GM19043 (cell line): ENCODE measurements around the gene WWP2.
"Not testable (repeated sequence)": the region's sequence is repeated elsewhere in the genome, so short reads cannot be mapped to it uniquely, and the experiment has no call there.

Experiments
- ATAC-seq: cut with Tn5 transposase; IDR thresholded peaks from one replicate; pipeline ENCODE4 v1.9.1; 2021; ENCODE audit warnings: low read depth; ENCODE audit not compliant: unreplicated experiment

WWP2 gene

DNA sequence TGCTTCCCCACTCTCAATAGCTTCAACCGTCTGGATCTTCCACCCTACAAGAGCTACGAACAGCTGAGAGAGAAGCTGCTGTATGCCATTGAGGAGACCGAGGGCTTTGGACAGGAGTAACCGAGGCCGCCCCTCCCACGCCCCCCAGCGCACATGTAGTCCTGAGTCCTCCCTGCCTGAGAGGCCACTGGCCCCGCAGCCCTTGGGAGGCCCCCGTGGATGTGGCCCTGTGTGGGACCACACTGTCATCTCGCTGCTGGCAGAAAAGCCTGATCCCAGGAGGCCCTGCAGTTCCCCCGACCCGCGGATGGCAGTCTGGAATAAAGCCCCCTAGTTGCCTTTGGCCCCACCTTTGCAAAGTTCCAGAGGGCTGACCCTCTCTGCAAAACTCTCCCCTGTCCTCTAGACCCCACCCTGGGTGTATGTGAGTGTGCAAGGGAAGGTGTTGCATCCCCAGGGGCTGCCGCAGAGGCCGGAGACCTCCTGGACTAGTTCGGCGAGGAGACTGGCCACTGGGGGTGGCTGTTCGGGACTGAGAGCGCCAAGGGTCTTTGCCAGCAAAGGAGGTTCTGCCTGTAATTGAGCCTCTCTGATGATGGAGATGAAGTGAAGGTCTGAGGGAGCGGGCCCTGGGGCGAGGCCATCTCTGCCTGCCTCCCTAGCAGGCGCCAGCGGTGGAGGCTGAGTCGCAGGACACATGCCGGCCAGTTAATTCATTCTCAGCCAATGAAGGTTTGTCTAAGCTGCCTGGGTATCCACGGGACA, 177.9 kb downstream of the WWP2 start:
- ATAC-seq: no peak

DNA sequence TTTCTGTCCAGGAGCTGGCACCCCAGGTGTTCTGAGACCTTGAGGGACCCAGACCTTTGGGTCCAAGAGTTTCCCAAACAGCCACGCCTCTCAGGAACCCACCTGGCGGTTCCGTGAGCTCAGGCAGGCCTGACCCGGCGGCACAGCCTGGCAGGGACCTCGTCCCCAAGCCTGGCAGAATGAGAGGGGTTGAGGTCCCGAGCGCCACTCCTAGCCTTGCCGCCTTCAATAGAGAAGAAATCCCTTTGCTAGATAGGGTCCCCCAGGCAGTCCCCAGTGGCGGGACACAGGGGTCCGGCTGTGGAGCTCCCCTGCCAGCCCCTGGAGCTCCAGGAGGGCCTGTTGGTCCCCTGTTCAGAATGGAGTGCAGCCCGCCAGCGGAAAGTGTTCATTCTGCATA, 178.5 kb downstream of the WWP2 start:
- no peak for ATAC-seq

- no peak for ATAC-seq
Observed at GRCh38 chr16:69941251-69942098, 179.3 kb downstream of the WWP2 start.

DNA sequence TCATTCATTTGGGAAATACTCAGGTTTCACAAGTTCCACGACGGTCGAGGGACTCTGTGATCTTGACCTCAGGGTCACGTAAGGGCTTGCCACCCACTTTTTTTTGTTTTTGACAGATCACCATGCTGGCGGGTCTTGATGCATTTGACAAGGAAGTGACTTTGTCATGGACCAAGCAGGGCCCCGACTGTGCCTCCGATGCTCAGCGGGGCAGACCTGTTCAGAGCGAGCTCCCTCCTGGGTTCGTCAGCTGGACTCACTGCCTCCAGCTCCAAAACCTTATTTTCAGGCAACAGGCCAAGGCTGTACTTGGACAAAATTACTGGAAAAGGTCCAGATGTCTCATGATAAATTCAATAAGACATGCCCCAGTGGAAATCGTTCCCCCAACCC, 180.0 kb downstream of the WWP2 start:
- no peak for ATAC-seq

GRCh38 chr16:69942627-69943170, 180.6 kb downstream of the WWP2 start:
- no peak for ATAC-seq

DNA sequence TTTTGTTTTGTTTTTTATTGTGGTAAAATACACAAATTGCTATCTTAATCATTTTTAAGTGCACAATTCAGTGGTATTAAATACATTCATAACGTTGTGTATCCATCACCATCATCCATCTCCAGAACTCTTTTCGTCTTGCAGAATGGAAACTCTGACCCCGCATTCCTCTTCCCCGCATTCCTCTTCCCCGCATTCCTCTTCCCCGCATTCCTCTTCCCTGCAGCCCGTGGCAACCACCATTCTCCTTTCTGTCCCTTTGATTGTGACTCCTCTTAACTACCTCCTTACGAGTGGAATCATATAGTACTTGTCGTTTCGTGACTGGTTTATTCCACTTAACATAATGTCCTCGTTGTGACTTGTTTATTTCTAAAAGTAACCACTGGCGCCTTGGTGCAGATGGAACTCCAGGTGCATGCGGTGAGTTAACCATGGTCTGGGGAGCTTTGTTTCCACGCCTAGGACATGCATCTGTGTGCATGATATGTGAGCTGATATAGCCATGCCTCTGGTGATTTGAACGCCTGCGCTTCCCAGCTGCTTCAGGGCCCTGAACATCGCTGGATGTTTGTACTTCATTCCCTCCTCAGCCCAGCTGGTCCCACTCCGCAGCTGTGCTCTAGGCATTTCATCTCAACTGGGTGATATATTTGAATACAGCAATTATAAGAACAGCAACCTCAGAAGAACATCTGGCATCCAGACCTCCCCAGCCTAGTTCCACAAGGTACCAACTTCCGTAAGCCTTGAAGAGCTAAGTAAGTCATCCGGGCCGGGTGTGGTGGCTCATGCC, 181.3 kb downstream of the WWP2 start:
- ATAC-seq: not testable (repeated sequence)

GRCh38 chr16:69950411-69950810, 188.3 kb downstream of the WWP2 start:
- not testable (repeated sequence) for ATAC-seq

GRCh38 chr16:69951017-69951671, 189.0 kb downstream of the WWP2 start, which contains the start of gene CLEC18A:
Gene CLEC18A (plus strand): TSS chr16:69951334. CDS start chr16:69951367, 33 bp downstream.
- ATAC-seq: not testable (repeated sequence)

- ATAC-seq: not testable (repeated sequence)
Observed at GRCh38 chr16:69951672-69952031, 189.5 kb downstream of the WWP2 start.

DNA sequence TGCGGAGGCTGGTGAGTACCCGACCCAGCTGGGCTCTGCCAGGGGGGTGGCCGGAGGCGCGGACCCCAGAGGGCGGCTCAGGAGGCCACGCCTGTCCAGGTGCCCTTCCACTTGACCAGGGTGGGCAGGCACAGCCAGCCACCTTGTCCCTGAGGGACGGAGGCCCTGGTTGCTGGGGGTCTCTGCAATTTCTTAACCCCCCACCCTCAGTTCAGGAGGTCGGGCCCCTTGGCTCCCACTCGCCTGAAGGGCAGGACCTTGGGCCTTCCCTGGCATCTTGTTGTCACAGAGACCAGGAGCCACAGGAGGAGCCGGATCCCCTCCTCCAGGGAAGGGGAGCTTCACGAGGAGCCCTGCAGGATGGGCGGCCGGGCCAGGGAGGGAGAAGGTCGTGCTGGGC, 190.0 kb downstream of the WWP2 start:
- not testable (repeated sequence) for ATAC-seq

DNA sequence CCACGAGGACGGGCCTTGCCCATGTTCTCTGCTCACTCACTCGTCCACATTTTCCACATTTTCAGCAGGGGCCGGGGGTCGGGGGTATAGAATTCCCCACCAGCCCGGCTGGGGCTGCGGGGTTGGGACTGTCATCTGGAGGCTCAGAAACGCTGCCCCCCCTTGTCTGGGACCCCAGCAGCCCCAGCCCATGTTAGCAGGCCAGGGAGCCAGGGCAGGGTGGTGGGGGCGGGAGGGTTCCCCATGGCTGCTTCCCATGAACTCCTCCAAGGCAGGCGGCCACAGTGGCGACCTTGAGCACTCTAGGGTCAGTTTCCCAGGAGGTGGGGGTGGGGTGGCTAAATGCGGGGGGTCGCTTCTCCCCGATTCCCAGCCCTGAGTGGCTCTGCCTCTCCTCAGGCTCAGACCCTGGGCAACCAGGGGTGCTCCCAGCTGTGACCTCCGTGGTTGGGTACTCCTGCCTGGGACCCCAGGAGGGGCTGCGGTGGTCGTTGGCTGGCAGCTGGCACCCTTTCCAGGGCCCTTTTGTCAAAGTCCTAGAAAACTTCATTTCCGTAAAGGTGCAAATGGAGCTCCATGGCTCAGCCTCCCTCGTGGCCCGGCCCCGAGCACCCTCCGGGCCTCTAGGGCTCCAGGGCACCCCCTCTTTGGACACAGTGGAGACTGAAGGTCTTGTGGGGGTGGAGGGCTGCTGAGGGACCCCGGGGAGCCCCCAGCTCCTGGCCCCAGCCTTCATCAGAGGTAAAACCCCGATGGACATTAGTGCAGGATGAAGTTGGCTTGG, 190.6 kb downstream of the WWP2 start:
- not testable (repeated sequence) for ATAC-seq

- ATAC-seq: not testable (repeated sequence)
Observed at GRCh38 chr16:69954241-69954640, 192.1 kb downstream of the WWP2 start.

- not testable (repeated sequence) for ATAC-seq
Observed at GRCh38 chr16:69963312-69963711, 201.2 kb downstream of the WWP2 start.

GRCh38 chr16:69964960-69965660, 203.0 kb downstream of the WWP2 start:
- not testable (repeated sequence) for ATAC-seq

GRCh38 chr16:69965661-69966054, 203.5 kb downstream of the WWP2 start:
- not testable (repeated sequence) for ATAC-seq

- not testable (repeated sequence) for ATAC-seq
Observed at GRCh38 chr16:69967688-69968087, 205.6 kb downstream of the WWP2 start.

DNA sequence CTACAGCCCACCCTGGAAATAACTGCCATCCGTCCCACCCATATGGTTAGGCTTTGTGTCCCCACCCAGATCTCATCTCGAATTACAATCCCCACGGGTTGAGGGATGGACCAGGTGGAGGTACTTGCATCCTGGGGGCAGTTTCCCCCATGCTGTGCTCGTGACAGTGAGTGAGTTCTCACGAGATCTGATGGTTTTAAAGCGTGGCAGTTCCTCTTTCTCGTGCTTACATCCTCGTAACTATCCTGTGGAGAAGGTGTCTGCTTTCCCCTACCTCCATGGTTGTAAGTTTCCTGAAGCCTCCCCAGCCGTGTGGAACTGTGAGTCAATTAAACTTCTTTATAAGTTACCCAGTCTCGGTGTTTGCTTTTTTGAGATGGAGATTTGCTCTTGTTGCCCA, 206.0 kb downstream of the WWP2 start:
- not testable (repeated sequence) for ATAC-seq

GRCh38 chr16:69969657-69970056, 207.5 kb downstream of the WWP2 start:
- ATAC-seq: not testable (repeated sequence)

- ATAC-seq: not testable (repeated sequence)
Observed at GRCh38 chr16:69972120-69972519, 210.0 kb downstream of the WWP2 start.
